LNCaP clone FGC (cell line): ENCODE results near the gene HOXA3.
A peak's percentile ranks its signal among the peaks of the same experiment; 100 is the strongest.

Experiments
- DNase-seq: peaks from one replicate; pipeline ENCODE4 v3.0.0-alpha.2; 2011; ENCODE audit warnings: low read depth
- H3K4me3 ChIP-seq: 2 replicates; pipeline ENCODE4 v1.5.1; 2011; ENCODE audit warnings: mild to moderate bottlenecking, low read depth, low read length, control low read depth
- CTCF ChIP-seq: IDR thresholded peaks from 2 replicates; pipeline ENCODE4 v1.5.1; 2012; ENCODE audit warnings: mild to moderate bottlenecking; ENCODE audit not compliant: control insufficient read depth, insufficient read depth; ENCODE audit errors: extremely low read depth

Gene HOXA3

GRCh38 chr7:27179503-27180430 lies 27.4 kb upstream of the HOXA3 start:
- H3K4me3 ChIP-seq: no peak overlapping the region
- DNase-seq: no peak
- TF ChIP-seq CTCF: peak; percentile 65

- DNase-seq: no peak
- TF ChIP-seq CTCF: no peak
- no peak overlapping the region for H3K4me3 ChIP-seq
Observed at GRCh38 chr7:27179030-27179429, 26.6 kb upstream of the HOXA3 start.

DNA sequence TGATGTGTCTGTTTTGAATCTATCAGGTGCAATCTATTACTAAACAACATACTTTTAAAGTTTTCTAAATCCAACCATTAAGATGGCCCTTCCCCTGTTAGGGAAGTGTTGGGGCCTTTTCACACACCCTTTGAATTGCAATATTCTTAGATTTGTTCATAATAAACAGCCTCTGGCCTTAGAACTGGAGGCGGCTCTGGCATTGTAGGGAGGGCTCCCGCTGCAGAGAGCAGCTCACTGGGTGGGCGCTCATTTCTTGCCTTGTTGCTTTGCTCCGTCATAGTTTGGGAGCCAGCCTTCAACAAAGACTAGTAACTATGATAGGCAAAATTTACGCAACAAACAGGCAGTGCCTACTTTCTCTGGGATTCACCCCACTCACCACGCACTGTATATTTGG lies 26.0 kb upstream of the HOXA3 start:
- H3K4me3 ChIP-seq: no peak overlapping the region
- TF ChIP-seq CTCF: no peak
- DNase-seq: no peak

GRCh38 chr7:27177795-27178320 lies 25.5 kb upstream of the HOXA3 start:
- H3K4me3 ChIP-seq: no peak overlapping the region
- no peak for TF ChIP-seq CTCF
- DNase-seq: no peak

GRCh38 chr7:27176962-27177794 lies 24.8 kb upstream of the HOXA3 start:
- TF ChIP-seq CTCF: no peak
- no peak for DNase-seq
- H3K4me3 ChIP-seq: no peak overlapping the region

DNA sequence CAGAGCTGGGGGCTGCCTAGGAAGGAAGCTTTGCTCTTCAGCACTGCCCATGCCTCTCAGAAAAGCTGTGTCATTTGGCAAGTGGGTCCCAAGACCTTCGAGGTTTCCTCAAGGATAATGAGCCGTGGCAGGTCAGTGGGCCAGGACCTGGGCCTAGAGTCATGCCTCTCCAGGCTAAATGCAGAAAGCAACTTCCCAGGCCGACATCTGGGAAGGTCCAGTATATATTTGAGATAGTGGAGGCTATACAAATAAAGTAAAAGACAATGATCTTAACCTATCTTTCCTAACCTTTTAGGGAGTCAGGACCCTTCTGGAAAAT lies 24.1 kb upstream of the HOXA3 start:
- no peak overlapping the region for H3K4me3 ChIP-seq
- no peak for TF ChIP-seq CTCF
- no peak for DNase-seq
